HT1080 (cell line): ENCODE results near the gene ROPN1B. TPM values are rescaled to one million over a fixed set of nuclear protein-coding genes. Genes with fewer than 3 reads are reported as not detected.

Experiments
- DNase-seq: peaks from one replicate; pipeline ENCODE4 v3.0.0-alpha.2; 2015; ENCODE audit warnings: low read depth
- small RNA-seq: library from RNA; depleted of rRNA; stranded (forward); fragments of <200 nt; gene quantifications from one replicate; pipeline ENCODE3, GENCODE V24; 2014
- total RNA-seq: library from RNA; depleted of rRNA; stranded (reverse); fragments of >200 nt; shearing (Covaris generic); gene quantifications from 2 replicates; pipeline ENCODE4 v1.2.3, GENCODE V29; 2014; rRNA removed

Gene ROPN1B
- total RNA-seq, 1 experiment from 2014 or later: not detected

GRCh38 chr3:126026761-126027160 is 57.8 kb downstream of the ROPN1B start:
- no peak for DNase-seq

GRCh38 chr3:126028096-126028495 is 59.1 kb downstream of the ROPN1B start:
- DNase-seq: no peak

- DNase-seq: no peak
Measured at GRCh38 chr3:126029241-126029640, 60.3 kb downstream of the ROPN1B start.

- no peak for DNase-seq
Measured at GRCh38 chr3:126030455-126030854, 61.5 kb downstream of the ROPN1B start.

- no peak for DNase-seq
Measured at GRCh38 chr3:126031981-126032471, 63.0 kb downstream of the ROPN1B start.

Small RNA genes lying within 50 kb of the gene (small RNA-seq; reads per million reads assigned to genes)
- not detected for gene AC092903.1

Other genes with a start within 250 kb of the ROPN1B start
- gene SLC41A3, start 114.9 kb downstream of the ROPN1B start, total RNA-seq: 46.4 and 53.9 TPM in 2 replicates
- 12.9 and 14.5 TPM in 2 replicates for gene ALDH1L1, start 211.4 kb downstream of the ROPN1B start, total RNA-seq